ENCODE measurements around the gene GNPTAB.
A peak's percentile ranks its signal among the peaks of the same experiment; 100 is the strongest.

Gene GNPTAB

DNA sequence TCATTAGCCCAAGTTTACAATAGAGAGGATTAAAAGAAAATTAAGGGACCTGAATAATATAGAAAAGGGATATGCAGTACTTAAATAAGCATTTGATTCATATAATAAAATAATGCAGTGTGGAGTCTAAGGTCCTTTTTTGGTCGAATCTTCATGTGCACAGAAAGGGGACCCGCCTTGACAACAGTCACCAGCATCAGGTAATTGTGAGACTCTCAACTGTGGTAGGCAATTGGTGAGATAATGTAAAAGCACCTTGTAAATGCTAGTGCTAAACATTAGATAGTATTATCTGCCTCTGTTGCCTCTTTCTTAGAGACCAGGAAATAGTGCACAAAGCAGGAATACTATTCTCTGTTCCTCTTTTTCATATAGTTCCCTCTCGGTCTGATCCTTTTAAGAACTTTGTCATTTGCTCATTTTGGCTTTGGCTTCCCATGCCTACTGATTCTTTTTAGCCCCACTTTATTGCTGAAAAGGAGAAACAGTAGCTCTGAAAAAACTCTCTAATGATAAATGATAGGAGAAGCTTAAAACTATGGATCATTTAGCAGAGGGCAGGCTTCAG lies 115.8 kb downstream of the GNPTAB start:
- Histone ChIP-seq H3K9me3 (no peaks in the 10 kb centered on the region), H3K4me3 (ENCODE audit: low read depth in 1 of 2, low read length in 1 of 2) (no peak overlapping the region), H3K4me1 (ENCODE audit: control insufficient read depth in 1 of 2, insufficient read depth in 1 of 2, low read depth in 1 of 2, low read length in 1 of 2) (peaks cover 2 to 11% of the 10 kb centered on the region in 2 experiments), H3K36me3 (peaks cover 5% of the 10 kb centered on the region), H3K27ac (peak overlapping the region; percentile 46), H3K27me3 (no peaks in the 10 kb centered on the region)
- TF ChIP-seq CTCF (IDR thresholded peaks at IDR 0.05), result no peak

DNA sequence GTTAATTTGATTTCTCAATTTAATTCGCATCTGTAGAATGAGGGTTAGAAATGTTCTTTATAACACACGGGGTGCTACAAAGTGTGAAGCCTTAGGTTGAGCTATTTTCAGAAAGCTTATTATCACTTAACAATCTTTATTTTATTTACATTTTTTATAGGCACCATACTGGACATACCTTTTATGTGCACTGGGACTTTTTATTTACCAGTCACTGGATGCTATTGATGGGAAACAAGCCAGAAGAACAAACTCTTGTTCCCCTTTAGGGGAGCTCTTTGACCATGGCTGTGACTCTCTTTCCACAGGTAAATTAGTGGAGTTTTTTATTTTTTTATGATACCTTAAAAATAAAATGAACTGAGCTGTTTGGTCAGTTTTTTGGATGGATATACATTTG lies 116.8 kb downstream of the GNPTAB start:
- no peaks in the 10 kb centered on the region for H3K27me3 ChIP-seq

DNA sequence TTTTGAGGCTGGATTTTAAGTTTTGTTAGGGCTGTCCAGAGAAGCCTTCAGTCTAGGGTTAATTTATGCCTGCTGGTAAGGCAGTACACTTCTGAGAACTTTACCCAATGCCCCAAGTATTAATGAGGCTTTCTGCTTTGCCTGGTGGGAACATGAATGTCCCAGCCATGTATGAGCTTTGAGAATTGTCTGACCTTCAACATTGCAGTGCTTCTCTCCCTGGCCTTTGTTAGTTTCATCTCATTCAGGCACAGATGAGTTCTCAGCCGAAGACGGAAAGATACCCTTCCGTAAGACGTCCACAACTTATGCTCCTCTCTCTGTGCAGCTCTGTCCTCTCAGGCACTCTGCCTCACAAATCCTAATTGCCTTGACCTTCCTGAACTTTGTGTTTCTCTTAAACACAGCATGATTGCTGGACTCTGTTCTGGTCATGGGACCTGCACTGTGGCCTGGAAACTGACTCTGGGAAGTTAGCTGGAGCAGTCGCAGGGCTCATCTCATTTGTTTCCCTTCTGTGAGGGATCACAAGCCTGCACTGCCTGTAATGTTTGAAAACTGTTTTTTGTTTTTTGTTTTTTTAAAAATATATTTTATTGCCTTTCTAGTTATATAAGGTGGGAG lies 117.6 kb downstream of the GNPTAB start:
- no peak for TF ChIP-seq CTCF (IDR thresholded peaks at IDR 0.05)
- no peak overlapping the region for H3K4me3 ChIP-seq (ENCODE audit: low read depth in 1 of 2, low read length in 1 of 2)

More for the DNA sequence above, 116.8 kb downstream of the GNPTAB start:
- Histone ChIP-seq H3K4me3 (ENCODE audit: low read depth in 1 of 2, low read length in 1 of 2) (no peak overlapping the region), H3K36me3 (peaks cover 5% of the 10 kb centered on the region), H3K4me1 (ENCODE audit: control insufficient read depth in 1 of 2, insufficient read depth in 1 of 2, low read depth in 1 of 2, low read length in 1 of 2) (peaks cover 2 to 11% of the 10 kb centered on the region in 2 experiments), H3K27ac (no peak overlapping the region), H3K9me3 (no peaks in the 10 kb centered on the region)
- no peak for TF ChIP-seq CTCF (IDR thresholded peaks at IDR 0.05)

DNA sequence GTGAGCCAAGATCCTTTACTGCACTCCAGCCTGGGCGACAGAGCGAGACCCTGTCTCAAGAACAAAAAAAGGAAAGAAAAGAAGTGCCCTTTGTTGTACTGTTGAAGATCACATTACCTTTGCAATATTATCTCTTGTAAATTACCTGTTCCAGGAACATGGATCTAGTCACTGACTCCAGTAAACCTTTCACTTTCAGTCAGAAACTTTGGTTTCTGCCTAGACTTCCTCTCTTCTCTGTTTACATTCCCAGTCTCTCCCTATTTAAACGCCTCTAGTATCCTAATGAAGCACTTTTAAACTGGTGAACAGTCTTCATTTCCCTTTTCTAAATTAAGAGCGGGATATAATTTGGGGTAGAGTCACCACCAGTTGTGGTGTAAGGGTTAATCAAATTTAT lies 120.5 kb downstream of the GNPTAB start:
- Histone ChIP-seq H3K4me3 (ENCODE audit: low read depth in 1 of 2, low read length in 1 of 2) (no peak overlapping the region), H3K4me1 (ENCODE audit: control insufficient read depth in 1 of 2, insufficient read depth in 1 of 2, low read depth in 1 of 2, low read length in 1 of 2) (peaks cover 2 to 9% of the 10 kb centered on the region in 2 experiments), H3K9me3 (no peaks in the 10 kb centered on the region), H3K36me3 (no peaks in the 10 kb centered on the region), H3K27ac (no peak overlapping the region), H3K27me3 (no peaks in the 10 kb centered on the region)
- no peak for TF ChIP-seq CTCF (IDR thresholded peaks at IDR 0.05)

More for the DNA sequence above, 117.6 kb downstream of the GNPTAB start:
- H3K4me1 ChIP-seq (ENCODE audit: control insufficient read depth in 1 of 2, insufficient read depth in 1 of 2, low read depth in 1 of 2, low read length in 1 of 2), result peaks cover 2 to 11% of the 10 kb centered on the region in 2 experiments
- no peak overlapping the region for H3K27ac ChIP-seq
- peaks cover 3% of the 10 kb centered on the region for H3K36me3 ChIP-seq
- H3K27me3 ChIP-seq, result no peaks in the 10 kb centered on the region
- H3K9me3 ChIP-seq, result no peaks in the 10 kb centered on the region

- Histone ChIP-seq H3K4me3 (ENCODE audit: low read depth in 1 of 2, low read length in 1 of 2) (no peak overlapping the region), H3K9me3 (no peaks in the 10 kb centered on the region), H3K4me1 (ENCODE audit: control insufficient read depth in 1 of 2, insufficient read depth in 1 of 2, low read depth in 1 of 2, low read length in 1 of 2) (no peaks in the 10 kb centered on the region), H3K27ac (peak overlapping the region; percentile 19), H3K27me3 (no peaks in the 10 kb centered on the region), H3K36me3 (no peaks in the 10 kb centered on the region)
- no peak for TF ChIP-seq CTCF (IDR thresholded peaks at IDR 0.05)
These were observed 123.5 kb downstream of the GNPTAB start for GRCh38 chr12:101707131-101707782.

Measured in neutrophil (primary cell).